GM12874 (cell line): ENCODE data around the gene HSD17B14.
A peak's percentile ranks its signal among the peaks of the same experiment; 100 is the strongest.

Experiments used
- TF ChIP-seq, protein P1 (sequence below): IDR thresholded peaks from 2 replicates; pipeline ENCODE4 v1.5.1; 2011; ENCODE audit warnings: low read depth, mild to moderate bottlenecking, control low read depth, low read length, moderate library complexity; ENCODE audit not compliant: insufficient read depth

HSD17B14 gene

DNA sequence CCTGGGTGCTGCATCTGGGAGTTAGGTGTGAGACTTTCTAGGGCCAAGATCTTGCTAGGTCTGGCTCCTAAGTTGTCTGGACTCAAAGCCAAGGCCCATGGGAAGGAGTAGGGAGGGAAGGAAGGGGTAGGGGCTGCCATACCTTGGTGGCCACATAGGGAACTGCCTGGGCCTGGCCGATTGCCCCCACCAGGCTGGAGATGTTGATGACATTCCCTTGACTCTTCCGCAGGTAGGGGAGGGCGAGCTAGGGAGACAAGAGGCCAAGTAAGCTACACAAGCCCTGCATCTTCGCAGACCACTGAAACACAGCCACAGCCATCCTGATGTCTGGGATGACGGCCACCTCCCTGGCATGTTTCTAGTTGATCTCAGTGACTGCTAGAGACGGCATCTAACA, 21.4 kb downstream of the HSD17B14 start:
- TF ChIP-seq, protein P1, sequence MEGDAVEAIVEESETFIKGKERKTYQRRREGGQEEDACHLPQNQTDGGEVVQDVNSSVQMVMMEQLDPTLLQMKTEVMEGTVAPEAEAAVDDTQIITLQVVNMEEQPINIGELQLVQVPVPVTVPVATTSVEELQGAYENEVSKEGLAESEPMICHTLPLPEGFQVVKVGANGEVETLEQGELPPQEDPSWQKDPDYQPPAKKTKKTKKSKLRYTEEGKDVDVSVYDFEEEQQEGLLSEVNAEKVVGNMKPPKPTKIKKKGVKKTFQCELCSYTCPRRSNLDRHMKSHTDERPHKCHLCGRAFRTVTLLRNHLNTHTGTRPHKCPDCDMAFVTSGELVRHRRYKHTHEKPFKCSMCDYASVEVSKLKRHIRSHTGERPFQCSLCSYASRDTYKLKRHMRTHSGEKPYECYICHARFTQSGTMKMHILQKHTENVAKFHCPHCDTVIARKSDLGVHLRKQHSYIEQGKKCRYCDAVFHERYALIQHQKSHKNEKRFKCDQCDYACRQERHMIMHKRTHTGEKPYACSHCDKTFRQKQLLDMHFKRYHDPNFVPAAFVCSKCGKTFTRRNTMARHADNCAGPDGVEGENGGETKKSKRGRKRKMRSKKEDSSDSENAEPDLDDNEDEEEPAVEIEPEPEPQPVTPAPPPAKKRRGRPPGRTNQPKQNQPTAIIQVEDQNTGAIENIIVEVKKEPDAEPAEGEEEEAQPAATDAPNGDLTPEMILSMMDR: no peak

DNA sequence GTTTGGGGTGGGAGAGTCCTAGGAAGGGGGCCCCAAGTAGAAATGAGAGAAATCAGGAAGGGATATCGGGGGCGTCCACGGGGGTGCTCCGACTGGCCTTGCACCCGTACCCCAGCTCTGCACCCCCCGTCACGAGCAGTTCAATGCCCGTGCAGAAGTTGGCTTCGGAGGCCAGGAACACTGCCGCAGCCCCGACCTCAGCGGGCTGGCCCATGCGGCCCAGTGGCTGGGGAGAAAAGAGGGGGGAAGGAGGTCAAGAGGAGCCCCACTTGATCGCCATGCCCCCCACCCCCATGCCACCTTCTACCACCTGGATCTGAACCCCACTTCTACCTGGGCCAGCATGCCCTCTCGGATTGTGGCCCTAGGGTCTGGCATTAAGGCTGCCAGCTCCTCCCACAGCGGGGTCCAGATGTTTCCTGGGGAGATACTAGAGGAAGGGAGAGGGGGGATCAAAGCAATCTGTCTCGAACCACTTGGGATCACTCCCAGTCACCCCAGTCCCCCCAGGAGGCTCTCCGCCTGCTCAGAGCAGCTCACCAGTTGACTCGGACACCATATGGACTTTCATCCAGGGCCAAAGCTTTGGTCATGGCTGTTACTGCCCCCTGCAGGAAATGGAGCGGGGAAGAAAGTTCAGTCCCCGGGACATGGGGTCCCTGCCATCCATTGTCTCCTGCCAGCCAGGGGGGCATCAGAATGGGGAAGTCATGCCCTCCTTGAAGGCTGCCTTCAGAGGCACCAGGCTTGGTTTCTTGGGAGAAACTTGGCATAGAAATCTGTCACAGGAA, 23.0 kb downstream of the HSD17B14 start:
- TF ChIP-seq, protein P1: peak; percentile 2; the same call in 1 of the 2 replicates

DNA sequence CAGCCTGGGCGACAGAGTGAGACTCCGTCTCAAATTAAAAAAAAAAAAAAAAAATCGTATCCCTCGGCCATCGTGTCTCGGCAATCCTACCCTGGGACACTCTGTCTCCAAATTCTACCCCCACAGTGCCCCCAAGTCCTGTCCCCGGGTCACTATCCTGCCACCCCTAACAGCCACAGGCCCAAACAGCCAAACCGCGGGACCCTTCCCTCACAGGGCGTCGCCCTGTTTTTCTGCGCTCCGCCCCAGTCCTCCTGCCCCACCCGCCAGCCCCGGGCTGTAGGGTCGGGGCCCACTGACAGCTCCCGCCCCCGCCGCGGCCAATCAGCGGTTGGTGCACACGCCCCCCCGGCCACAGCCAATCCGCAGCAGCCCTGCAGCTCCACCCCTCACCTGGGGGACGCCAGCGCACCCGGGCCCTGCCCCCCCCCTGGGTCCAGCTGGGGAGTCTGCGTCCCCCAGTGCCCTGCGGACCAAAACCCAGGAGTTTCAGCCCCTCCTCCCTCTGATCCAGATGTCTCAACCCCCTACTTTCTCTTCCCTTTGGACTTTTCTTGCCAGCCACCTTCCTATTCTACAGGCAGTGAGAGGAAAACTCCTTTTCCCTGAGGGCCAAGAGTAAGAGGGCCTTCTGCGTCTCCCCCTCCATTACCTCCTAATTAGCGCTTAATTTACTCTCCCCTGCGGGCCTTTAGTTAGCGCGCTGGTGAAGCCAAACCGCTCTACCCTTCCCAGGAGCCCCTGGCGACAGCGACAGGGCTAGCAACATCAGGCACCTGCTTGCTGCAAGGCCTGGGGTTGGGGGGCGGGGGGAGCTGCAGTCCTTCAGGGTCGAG, 24.0 kb downstream of the HSD17B14 start:
- TF ChIP-seq, protein P1: no peak

DNA sequence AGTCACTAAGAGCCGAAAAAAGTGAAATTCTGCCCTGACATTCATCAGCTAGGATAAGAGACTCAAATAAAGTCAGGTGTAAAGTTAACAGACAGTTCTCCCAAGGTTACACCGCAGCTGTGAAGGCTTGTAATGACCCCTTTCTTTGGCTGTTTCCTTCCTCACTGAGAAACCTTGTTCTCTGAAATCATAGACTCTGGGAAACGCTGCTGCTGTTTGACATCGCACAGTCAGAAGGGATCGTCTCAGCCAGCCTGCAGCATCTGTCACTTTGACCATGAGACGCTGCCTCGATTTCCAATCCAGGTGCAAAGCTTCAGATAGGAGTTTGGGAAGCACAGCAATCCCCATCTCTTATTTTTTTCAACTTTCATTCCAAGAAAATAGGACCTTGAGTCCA, 26.1 kb downstream of the HSD17B14 start:
- TF ChIP-seq, protein P1: no peak

DNA sequence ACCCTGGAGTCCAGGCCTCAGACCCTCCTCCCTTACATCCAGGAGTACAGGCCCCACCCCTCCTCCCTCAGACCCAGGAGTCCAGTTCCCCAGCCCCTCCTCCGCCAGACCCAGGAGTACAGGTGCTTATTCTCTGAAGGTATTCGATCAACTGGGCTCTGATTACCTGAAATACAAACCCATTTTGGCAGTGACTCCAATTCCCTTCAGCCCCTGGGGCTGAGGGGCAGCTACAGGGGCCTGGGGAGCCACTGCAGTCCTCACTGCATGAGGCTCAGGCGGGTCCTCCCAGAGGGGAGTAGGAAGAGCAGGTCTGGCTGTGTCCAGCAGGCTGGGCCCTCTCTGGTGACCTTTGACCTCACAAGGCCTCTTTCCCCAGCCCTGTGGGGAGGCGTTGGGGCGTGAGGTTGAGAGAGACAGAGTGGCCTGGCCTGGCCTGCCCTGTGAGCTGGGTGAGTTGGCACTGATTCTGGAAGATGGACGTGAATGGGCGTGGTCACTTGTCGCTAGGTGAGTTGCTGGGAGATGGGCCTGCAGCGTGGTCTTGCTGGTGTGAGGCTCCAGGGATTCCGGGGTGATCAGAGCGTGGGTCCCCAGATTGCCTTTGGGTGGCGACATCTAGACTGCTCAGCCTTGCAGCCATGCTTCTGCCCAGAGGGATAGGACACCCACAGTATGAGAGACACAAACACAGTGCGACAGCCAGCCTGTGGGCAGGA, 28.5 kb downstream of the HSD17B14 start:
- TF ChIP-seq, protein P1: no peak

DNA sequence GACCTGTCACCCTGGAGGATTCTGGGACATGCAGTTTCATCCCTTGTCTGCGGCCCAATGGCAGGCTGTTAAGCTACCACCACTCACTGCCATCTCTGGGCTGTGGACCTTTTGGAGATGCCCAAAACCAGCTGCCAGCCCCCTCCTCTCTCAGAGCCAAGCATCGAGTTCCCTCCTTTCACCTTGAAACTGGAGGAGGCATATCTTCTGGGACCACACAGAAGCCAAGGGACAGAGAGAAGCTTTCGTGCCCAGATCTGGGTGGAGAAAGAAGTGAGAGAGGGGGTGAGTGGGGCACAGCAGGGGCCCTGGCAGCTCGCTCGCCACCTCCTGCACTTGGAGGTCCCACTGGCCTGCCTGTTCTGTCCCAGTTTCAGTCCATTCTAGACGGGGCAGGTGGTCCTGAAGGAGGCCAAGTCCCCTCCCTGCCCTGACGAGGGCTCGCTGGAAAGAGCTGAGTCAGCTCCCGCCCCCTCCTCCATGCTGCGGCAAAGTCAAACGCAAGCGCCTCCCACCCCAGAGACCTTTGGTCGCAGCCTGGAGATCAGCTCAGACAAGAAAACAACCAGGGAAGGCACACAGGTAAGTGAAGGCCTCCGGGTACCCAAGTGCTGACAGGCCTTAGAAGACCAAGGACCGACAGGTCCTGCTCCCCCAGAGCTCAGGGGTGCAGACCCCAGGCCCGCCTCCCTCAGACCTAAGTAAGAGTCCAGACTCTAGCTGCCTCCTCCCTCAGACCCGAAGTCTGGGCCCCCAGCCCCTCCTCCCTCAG, 29.3 kb downstream of the HSD17B14 start:
- TF ChIP-seq, protein P1: no peak
